Upper lobe of left lung (tissue), 4 donors: Measurements from ENCODE around the gene JAK3.
"Not testable (repeated sequence)": the region's sequence is repeated elsewhere in the genome, so short reads cannot be mapped to it uniquely, and the experiment has no call there.

Experiments
- CTCF ChIP-seq, 6 experiments: fragments of 450-650 bp in 4 of 6; fragments of 200-600 bp in 2 of 6; sonication (generic) in 2 of 6; IDR thresholded peaks; one replicate each; pipeline ENCODE4 v1.5.1; 2016 to 2019; ENCODE audit warnings: antibody characterized with exemption in 6 of 6
- EP300 ChIP-seq, 4 donors: sonication (generic); formaldehyde crosslinking; IDR thresholded peaks; one replicate each; pipeline ENCODE4 v1.5.1; 2017; ENCODE audit warnings: antibody characterized with exemption in 4 of 4, control low read depth in 2 of 4
- POLR2A ChIP-seq, 4 donors: fragments of 450-650 bp; IDR thresholded peaks; one replicate each; pipeline ENCODE4 v1.5.1; 2016 to 2017; ENCODE audit warnings: antibody characterized with exemption in 4 of 4, mild to moderate bottlenecking in 2 of 4
- POLR2AphosphoS5 ChIP-seq, 2 donors: sonication (generic); formaldehyde crosslinking; IDR thresholded peaks; one replicate each; pipeline ENCODE4 v1.5.1; 2017; ENCODE audit warnings: antibody characterized with exemption in 2 of 2

- not testable (repeated sequence) for TF ChIP-seq CTCF, EP300, POLR2AphosphoS5, POLR2A (IDR thresholded peaks at IDR 0.05)
Measured at GRCh38 chr19:17783721-17784120, 64.1 kb downstream of the JAK3 start.
